CD4-positive, alpha-beta T cell treated with Interferon alpha-2 for 1 hour (primary cell): ENCODE results near the gene HERC3.

Experiments used
- DNase-seq, 2 donors: peaks; one replicate each; pipeline ENCODE4 v3.0.0-alpha.2; 2020 to 2022

Gene HERC3

GRCh38 chr4:88661739-88662138 lies 69.5 kb downstream of the HERC3 start:
- no peak for DNase-seq

DNA sequence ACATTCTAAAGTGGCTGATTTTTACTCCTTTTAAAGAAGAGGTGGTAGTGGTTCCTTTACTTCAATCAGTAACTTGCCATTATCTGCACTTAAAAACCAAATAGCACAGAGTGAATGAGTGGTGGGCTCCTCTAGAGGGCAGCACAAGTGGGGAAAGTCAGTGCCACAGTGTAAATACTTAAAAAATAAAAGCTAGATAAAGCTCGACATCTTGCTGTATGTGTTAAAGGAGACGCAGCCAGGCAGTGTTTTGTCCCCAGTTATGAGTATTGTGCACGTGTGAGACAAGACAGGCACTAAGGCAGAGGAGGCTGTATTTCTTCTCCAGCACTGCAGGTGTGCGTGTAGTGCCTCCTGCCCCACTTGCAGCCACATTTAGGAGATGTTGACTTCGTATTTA lies 80.7 kb downstream of the HERC3 start:
- peak; percentile 5 to 29 for DNase-seq

DNA sequence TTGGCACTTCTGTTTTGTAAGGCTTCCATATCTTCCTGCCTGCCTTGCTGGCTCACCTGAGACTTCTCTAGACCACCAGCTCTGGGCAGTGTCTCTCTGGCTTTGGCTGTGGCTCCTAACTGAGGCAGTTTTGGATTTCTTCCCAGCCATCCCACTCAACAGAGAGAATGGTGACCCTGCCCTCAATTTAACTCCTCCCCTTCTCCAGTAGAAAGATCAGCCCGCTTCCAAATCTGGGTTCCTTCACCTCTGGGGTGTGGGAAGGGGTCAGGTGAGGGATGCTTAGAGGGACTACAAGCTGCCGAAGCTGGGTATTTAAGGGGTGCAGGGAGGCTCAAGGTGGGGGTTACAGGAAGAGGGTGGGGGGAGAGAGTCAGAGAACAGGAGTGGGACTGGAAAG lies 81.6 kb downstream of the HERC3 start:
- no peak for DNase-seq

- DNase-seq = no peak
These were observed 82.3 kb downstream of the HERC3 start for GRCh38 chr4:88674565-88674964.

DNA sequence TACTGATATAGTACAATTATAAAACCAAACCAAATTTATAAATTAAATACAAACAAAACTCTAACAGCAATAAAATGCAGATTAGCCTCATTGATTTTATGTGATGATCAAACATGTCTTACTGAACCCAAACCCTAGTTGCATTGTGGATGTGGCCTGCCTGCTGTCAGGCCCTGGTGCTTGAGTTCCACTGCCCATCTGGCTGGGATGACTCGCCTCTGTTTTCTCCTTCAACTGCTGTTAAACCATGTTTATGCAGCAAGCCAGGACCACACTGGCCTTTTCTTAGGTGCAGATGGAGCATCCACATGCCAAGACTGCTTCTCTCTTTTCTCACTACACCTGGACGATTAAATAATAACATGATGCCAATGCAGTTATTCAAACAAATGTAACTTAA lies 82.7 kb downstream of the HERC3 start:
- no peak for DNase-seq

GRCh38 chr4:88675543-88675942 lies 83.3 kb downstream of the HERC3 start:
- DNase-seq = no peak

DNA sequence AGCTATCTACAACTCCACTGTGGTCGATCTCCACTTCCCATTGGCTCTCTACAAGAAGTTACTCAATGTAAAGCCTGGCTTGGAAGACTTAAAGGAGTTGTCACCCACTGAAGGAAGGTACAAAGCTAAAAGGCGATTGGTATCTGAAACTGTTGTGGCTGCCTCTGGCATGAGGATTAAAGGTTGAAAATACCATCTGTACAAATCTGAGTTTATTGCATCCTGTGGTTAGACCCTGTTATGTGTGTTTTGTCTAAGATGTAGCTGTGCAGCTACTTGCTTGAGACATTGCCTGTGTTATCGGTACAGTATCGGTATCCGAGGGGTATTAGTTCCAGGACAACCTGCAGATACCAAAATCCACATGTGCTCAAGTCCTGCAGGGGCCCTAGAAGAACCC lies 88.9 kb downstream of the HERC3 start:
- DNase-seq = no peak

GRCh38 chr4:88690355-88690754 lies 98.1 kb downstream of the HERC3 start:
- no peak for DNase-seq

- no peak for DNase-seq
These were observed 101.5 kb downstream of the HERC3 start for GRCh38 chr4:88693792-88694191.

GRCh38 chr4:88696630-88697029 lies 104.3 kb downstream of the HERC3 start:
- DNase-seq = no peak

GRCh38 chr4:88697141-88697540 lies 104.9 kb downstream of the HERC3 start:
- DNase-seq = peak; percentile 4 to 46

- DNase-seq = peak; percentile 79 to 81
These were observed 105.5 kb downstream of the HERC3 start, which contains the start of gene NAP1L5 for GRCh38 chr4:88697588-88698329. TSS of gene NAP1L5 (minus strand) at chr4:88697829. CDS start at chr4:88697754, 75 bp downstream.

- no peak for DNase-seq
These were observed 106.2 kb downstream of the HERC3 start for GRCh38 chr4:88698519-88698918.

- DNase-seq = no peak
These were observed 110.5 kb downstream of the HERC3 start for GRCh38 chr4:88702782-88703181.

- DNase-seq = no peak
These were observed 112.9 kb downstream of the HERC3 start for GRCh38 chr4:88705223-88705622.

- no peak for DNase-seq
These were observed 113.7 kb downstream of the HERC3 start for GRCh38 chr4:88705805-88706492.

DNA sequence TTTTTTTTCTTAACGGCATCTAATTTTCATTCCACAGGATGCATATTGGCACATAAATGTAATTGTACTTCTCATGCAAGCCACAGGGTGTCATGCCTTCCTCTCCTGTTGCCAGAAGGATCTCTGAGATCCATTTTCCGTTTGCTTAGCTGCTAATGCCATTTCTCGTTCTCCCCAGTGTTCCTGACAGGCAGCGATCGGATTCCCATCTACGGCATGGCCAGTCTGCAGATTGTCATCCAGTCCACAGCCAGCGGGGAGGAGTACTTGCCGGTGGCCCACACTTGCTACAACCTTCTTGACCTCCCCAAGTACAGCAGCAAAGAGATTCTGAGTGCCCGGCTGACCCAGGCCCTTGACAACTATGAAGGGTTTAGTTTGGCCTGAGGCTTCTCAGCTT lies 114.3 kb downstream of the HERC3 start:
- DNase-seq = no peak

GRCh38 chr4:88709989-88710388 lies 117.7 kb downstream of the HERC3 start:
- DNase-seq = no peak

DNA sequence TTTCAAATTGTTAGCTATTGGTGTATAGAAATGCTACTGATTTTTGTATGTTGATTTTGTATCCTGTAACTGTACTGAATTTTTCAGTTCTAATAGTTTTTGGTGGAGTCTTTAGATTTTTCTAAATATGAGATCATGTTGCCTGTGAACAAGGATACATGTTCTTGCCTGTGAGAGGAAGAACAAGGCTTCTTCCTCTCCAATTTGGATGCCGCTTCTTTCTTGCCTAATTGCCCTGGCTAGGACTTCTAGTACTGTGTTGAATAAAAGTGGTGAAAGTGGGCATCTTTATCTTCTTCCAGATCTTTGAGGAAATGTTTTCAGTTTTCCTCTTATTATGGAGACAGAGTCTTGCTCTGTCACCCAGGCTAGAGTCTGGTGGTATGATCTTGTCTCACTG lies 121.5 kb downstream of the HERC3 start:
- DNase-seq = no peak

DNA sequence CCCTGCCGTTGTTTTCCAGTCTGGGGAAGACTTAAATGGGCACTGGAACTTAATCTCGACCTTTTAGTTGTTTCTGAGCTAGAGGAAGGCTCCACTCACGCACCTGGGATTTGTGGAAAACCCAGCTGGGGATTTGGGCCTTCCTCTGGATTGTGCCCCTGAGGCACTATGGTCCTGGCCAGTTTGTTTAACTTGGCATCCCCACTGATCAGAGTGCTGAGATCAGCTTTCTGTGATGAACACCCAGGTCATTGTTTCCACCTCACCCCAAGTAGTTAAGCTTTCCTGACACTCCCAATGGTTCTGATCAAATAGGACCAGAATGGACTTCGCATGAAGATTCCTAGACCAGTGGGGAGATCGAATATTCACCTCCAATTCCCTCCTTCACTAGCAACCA lies 125.8 kb downstream of the HERC3 start:
- no peak for DNase-seq

DNA sequence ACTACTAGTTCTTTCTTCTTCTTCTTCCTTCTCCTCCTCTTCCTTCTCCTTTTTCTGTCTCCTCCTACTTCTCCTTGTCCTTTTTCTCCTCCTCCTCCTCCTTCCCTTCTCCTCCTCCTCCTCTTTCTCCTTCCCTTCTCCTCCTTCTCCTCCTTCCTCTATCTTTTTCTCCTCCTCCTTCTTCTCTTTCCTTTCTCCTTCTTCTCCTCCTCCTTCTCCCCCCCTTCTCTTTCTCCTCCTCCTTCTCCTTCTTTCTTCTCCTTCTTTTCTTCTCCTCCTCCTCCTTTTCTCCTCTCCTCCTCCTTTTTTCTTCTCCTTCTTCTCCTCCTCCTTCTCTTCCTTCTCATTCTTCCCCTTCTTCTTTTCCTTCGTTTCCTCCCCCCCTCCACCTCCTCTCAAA lies 127.1 kb downstream of the HERC3 start:
- no peak for DNase-seq

- no peak for DNase-seq
These were observed 128.5 kb downstream of the HERC3 start for GRCh38 chr4:88720451-88721428.

DNA sequence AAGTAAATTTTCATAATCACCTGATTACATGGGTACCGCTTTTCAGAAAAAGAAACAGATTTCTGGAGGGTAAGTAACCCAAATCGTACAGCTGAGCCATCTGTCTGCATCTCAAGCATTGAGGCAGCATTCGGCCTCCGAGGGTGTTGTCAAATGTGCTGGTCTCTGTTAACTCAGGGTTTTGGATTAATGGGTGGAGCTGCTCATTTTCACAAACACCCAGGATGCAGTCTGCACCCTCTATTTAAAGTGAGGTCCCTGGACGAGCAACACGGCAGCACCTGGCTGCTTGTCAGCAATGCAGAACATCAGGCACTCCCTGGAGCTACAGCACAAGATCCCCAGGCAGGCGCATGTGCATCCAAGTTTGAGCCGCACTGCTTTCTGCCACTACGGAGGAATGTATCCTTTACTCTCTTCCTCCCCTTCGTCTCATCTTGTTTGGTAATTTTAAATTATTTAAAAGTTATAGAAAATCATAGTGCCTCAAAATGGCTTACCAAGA lies 130.0 kb downstream of the HERC3 start:
- no peak for DNase-seq
